PC-3 (cell line): ENCODE measurements around the gene TRABD2A.

Experiments used
- CTCF ChIP-seq: fragments of 300-600 bp; sonication (generic); conservative IDR thresholded peaks from 2 replicates; pipeline ENCODE4 v1.5.1; 2017; ENCODE audit warnings: antibody characterized with exemption, low read depth, mild to moderate bottlenecking, low read length
- EZH2 ChIP-seq: fragments of 300-600 bp; sonication (generic); IDR thresholded peaks from one replicate; pipeline ENCODE4 v1.6.1; 2017; ENCODE audit warnings: antibody characterized with exemption, mild to moderate bottlenecking, low read length; ENCODE audit not compliant: unreplicated experiment
- EZH2phosphoT487 ChIP-seq: fragments of 300-600 bp; sonication (generic); IDR thresholded peaks from 2 replicates; pipeline ENCODE4 v1.6.1; 2018; ENCODE audit warnings: mild to moderate bottlenecking, antibody characterized with exemption, low read length, borderline replicate concordance

DNA sequence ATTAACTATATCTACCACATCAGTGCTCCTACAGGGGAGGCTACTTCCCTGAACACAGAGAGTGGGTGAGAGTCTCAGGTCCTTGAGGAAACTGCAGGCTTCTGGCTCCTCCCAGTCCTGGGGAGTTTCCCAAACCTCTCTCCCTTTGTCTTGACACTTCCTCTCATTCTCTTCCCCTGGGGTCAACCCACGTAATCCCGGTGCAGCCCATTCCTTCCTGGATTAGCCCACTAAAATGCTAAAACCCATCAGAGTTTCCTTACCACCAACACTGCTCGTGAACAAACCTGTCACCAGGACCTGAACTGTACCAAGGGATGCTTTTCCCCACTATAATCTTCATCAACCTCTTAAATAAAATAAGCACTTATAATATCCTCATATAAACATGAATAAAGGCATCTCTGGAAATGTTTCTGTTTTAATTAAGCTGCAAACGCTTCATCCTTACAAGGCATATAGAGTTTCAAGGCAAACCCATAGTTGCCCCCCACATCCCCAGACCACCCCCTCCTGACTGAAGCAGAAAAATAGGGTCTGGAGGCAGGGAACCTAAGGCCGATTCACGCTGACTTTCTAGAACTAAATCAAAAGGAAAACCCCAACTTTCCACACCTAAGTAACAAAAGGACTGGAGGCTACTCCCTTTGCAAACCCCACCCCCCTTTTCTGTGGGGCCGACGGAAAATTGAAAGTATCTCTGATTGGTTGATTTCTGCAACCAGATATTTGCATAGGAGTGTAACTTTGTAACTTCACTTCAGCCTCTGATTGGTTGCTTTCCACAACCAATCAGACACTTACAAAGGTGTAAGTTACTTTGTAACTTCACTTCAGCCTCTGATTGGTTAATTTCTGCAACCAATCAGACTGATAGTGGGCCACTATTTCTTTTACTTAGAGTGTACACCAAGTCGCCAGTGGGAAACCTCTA lies 43.6 kb upstream of the TRABD2A start:
- TF ChIP-seq CTCF: no peak
- TF ChIP-seq EZH2: no peak
- no peak for TF ChIP-seq EZH2phosphoT487
